Fibroblast of upper back skin (primary cell): ENCODE measurements around the gene TAS1R2.
"Not testable (repeated sequence)": the region's sequence is repeated elsewhere in the genome, so short reads cannot be mapped to it uniquely, and the experiment has no call there.

Experiments
- DNase-seq: peaks from one replicate; pipeline ENCODE4 v3.0.0-alpha.2; 2013

The TAS1R2 gene

DNA sequence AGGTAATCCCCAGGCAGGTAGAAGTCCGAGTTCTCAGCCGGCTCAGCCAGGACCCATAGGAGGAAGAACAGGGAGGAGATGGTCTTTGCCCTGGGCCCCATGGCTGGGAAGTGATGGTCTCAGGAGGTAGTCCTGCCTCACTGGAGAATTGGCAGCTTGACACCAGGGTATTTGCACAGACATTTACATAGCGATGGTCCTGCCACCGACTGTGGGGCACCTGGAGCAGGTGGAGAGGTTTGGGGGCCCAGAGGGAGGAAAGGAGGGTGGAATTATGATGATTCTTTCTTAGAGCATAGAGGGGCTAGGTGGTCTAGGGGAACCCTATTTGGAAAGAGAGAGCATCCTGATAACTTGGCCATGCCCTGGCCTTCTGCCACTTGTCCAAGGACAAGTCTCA, at the start of gene TAS1R2:
TAS1R2 (minus strand) TSS at position 101 of the 400 bp plus-strand sequence; CDS start at position 101, 0 bp downstream.
- no peak for DNase-seq

GRCh38 chr1:18907917-18908845, 48.7 kb upstream of the TAS1R2 start:
- no peak for DNase-seq

GRCh38 chr1:18907021-18907916, 47.8 kb upstream of the TAS1R2 start:
- peak; percentile 67 for DNase-seq

DNA sequence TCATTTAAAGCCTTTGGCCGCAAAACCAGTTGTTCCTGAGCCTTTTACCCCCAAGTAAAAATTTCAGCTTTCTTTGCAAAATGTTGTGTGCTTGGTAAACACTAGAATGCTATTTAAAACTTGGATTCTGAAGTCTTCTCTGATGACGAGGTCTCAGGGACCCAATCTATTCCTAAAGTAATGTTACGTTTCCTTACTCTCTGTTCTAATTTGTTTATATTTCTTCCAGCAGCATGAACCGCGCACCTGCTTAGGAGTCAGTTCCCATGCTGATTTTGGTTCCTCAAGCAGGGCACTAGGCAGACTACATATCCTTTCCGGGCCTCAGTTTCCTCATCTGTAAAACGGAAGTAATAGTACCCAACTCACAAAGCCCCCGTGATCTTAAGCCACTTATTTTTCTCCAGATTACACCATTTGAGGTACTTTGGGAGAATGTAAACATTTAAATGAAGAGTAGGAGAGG, 43.9 kb upstream of the TAS1R2 start:
- no peak for DNase-seq

GRCh38 chr1:18902523-18903290, 43.2 kb upstream of the TAS1R2 start, which contains the start of gene ALDH4A1:
TSS of gene ALDH4A1 (minus strand) at chr1:18902555. CDS start at chr1:18902523, 32 bp downstream.
- peak; percentile 99 for DNase-seq

GRCh38 chr1:18901952-18902522, 42.6 kb upstream of the TAS1R2 start:
- no peak for DNase-seq

DNA sequence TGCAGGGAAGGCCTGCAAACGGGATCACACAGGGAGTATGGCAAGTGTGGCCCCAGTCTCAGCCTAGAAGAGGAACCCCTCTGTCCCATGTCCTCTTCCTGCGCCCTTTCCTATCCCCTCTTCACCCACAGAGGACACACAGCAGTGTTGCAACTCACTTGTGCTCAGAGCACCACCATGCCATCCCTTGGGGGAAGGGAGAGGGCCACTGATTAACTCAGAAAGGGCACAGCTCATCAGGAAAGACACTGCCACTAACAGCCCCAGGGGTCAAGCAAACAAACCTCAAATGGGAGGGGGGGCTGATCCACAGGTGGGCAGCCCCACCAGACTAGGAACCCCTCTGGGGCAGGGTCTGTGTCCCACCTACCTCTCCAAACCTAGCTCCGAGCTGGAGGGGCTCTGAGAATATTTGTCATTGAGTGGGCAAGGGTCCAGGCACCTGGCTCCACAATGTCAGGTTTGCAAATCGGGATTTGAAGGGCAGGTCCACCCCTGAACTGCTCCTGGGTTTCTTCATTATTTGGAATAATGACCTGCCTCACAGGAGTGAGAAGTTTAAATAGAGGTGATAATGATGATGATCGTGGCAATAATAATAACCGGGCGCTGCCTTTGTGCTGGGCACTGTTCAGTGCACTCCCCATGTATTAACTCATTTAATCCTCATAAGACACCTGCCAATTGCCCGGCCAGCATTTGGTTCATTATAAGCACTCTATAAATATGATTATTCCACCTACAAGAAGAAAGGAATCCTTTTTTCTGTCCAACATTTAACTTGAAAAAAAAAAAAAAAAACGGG, 41.9 kb upstream of the TAS1R2 start:
- DNase-seq, result no peak

GRCh38 chr1:18900303-18900841, 40.9 kb upstream of the TAS1R2 start:
- no peak for DNase-seq

DNA sequence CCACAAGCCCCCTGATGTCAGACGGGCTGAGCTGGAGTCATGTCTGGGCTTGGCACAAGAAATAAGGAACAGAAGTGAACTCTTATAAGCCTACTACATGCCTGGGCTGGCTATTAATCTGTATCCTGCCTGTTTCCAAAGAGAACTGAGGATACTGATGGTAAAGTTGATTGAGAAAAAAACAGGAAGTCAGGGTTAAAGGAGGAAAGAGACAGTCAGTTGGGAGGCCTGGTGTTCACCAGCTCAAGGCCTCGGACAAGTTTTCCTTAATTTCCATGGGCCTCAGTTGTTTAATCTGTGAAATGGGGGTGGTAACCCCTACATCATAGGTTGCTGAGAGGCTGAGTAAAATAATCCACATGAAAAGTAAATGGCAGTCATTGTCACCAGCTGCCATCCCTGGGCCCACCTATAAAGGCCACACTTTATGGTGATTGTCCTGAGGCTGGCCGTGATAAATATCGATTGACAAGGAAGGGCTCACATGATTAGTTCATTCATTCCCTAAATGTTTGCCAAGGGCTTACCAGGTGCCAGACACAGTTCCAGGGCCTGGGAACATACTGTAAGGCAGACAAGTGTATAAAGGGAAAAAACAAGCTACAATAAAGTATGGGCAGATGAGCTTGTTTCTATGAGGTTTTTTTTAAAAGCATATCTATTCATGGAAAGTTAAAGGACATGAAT, 40.0 kb upstream of the TAS1R2 start:
- no peak for DNase-seq

- no peak for DNase-seq
These were observed 39.1 kb upstream of the TAS1R2 start for GRCh38 chr1:18898567-18898966.

GRCh38 chr1:18895317-18895716, 35.9 kb upstream of the TAS1R2 start:
- DNase-seq, result no peak

DNA sequence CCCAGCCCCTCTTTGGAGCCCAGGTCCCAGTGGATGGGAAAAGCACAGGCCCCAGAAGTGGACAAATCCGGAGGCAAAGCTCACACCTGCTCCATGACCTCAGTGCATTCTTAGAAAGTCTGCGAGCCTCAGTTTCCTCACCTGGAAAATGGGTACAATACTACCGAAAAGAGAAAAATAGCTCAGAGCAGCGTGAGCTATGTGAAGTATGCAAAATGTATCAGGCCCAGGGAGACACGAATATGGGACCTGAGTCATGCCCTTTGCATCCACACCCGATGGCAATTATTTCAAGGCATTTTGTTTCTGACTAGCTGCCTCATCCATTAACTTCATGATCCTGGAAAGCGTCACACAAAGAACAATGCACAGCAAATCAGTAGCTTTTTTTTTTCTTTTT, 33.7 kb upstream of the TAS1R2 start:
- DNase-seq, result no peak

DNA sequence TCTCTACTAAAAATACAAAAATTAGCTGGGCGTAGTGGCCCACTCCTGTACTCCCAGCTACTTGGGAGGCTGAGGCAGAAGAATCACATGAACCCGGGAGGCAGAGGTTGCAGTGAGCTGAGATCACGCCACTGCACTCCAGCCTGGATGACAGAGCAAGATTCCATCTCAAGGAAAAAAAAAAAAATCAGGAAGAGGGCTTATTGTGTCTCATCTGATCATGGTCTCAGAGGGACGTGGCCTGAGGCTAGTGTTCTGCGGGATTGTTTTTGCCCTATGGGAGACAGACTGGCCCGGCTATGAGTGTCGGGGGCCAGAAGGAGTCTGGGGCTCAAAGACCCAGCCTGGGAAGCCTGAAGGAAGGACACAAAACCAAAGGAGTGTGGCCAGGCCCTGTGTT, 32.4 kb upstream of the TAS1R2 start:
- not testable (repeated sequence) for DNase-seq

- no peak for DNase-seq
These were observed 31.9 kb upstream of the TAS1R2 start for GRCh38 chr1:18891426-18891780.

GRCh38 chr1:18890706-18891425, 31.4 kb upstream of the TAS1R2 start:
- DNase-seq, result peak; percentile 41

GRCh38 chr1:18886003-18886335, 26.5 kb upstream of the TAS1R2 start:
- DNase-seq, result peak; percentile 68

DNA sequence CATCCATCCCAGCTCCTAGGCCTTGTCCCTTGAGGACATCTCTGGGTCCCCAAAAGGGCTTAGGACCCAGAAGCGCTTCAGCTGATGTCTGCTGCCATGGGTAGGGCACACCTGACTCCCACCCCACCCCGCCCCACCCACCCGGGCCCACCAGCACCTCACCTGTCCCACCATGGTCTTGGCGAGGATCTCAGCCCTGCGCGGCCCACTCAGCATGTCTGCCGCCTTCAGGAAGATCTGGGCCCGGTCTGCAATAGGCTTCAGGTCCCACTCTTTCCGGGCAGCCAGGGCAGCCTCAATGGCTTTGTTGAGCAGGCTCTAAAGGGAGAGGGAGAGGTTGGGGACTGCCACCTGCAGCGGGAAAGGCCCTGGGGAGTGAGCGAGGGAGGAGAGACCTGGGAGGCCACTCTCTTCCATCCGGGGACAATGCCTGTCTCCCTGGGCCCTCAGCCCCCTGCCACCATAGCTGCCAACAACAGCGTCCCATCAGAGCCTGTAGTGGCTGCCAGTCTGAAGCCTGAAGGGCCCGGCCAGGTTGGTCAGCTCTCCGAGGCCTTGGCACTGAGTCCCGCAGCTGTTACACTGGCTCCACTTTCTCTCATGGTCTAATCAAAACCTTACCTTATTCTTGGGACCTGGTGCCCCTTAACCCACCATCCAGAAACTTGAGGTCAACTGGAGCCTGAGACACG, 26.0 kb upstream of the TAS1R2 start:
- no peak for DNase-seq

DNA sequence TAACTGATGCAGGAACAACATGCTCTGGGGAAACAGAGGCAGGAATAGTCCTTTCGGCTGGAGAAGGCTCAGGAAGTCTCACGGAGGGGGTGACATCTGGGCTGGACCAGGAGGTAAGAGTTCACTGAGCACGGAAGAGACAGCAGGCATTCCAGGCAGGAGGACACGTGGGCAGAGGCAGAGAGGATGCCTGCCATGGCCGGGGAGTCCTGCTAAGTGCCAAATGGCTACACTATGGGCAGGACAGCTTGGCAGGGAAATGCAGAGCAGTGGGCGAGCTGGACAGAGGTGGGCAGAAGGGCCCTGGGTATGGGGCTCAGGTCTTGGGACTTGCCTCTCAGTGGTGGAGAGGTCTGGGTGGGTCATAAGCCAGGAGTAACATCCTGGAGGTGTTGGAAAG, 25.3 kb upstream of the TAS1R2 start:
- DNase-seq, result no peak

- DNase-seq, result no peak
These were observed 24.9 kb upstream of the TAS1R2 start for GRCh38 chr1:18884419-18884717.
